Measurements from ENCODE around the gene HSP90B1.

HSP90B1 gene

GRCh38 chr12:103908877-103909276 is 21.3 kb upstream of the HSP90B1 start:
- Histone ChIP-seq H3K4me3 (ENCODE audit: insufficient read depth in 1 of 2, low read depth in 1 of 2, low read length in 2 of 2) (no peak overlapping the region), H3K18ac (ENCODE audit: low read depth in 1 of 2, low read length in 2 of 2) (peak overlapping the region in 1 of 2 experiments; percentile 60), H4K8ac (ENCODE audit: low read length) (no peak overlapping the region), H2BK15ac (ENCODE audit: low read depth, poor library complexity, severe bottlenecking) (no peak overlapping the region), H3K4ac (ENCODE audit: low read depth in 1 of 2, low read length in 2 of 2) (no peak overlapping the region), H4K91ac (ENCODE audit: low read length) (no peak overlapping the region), H3K14ac (ENCODE audit: low read length in 2 of 2) (no peak overlapping the region), H3K79me1 (replicated peaks; ENCODE audit: low read length, poor library complexity, severe bottlenecking) (no peaks in the 10 kb centered on the region), H2AFZ (ENCODE audit: low read depth, low read length) (no peak overlapping the region), H3K4me1 (ENCODE audit: control insufficient read depth, insufficient read depth, low read depth, low read length) (peaks cover 7% of the 10 kb centered on the region), H2BK12ac (ENCODE audit: low read length in 2 of 2) (no peak overlapping the region), H3K9me3 (ENCODE audit: control insufficient read depth, low read length) (no peaks in the 10 kb centered on the region), H3K4me2 (ENCODE audit: low read length, poor library complexity, severe bottlenecking) (no peak overlapping the region), H3K27ac (ENCODE audit: low read length, poor library complexity, severe bottlenecking) (peak overlapping the region; percentile 13), H2BK5ac (ENCODE audit: low read depth, low read length, poor library complexity, severe bottlenecking) (no peak overlapping the region), H2BK120ac (ENCODE audit: low read depth, low read length) (no peak overlapping the region), H3K36me3 (ENCODE audit: control insufficient read depth in 1 of 2, insufficient read depth in 2 of 2, low read depth in 1 of 2, low read length in 2 of 2) (no peaks in the 10 kb centered on the region), H3K9ac (ENCODE audit: low read length) (no peak overlapping the region), H2AK5ac (ENCODE audit: low read length, severe bottlenecking) (no peak overlapping the region), H3K27me3 (ENCODE audit: control insufficient read depth in 1 of 2, insufficient read depth in 1 of 2, low read length in 2 of 2) (no peaks in the 10 kb centered on the region), H3K23ac (ENCODE audit: low read length in 2 of 2) (no peak overlapping the region)
- peak; percentile 62 for DNase-seq
- WGBS = 1% methylated on average over 2 of the region's 2 CpGs

- Histone ChIP-seq H3K9ac (ENCODE audit: low read length) (no peak overlapping the region), H3K4me1 (ENCODE audit: control insufficient read depth, insufficient read depth, low read depth, low read length) (peaks cover 7% of the 10 kb centered on the region), H3K23ac (ENCODE audit: low read length in 2 of 2) (no peak overlapping the region), H2BK5ac (ENCODE audit: low read depth, low read length, poor library complexity, severe bottlenecking) (no peak overlapping the region), H3K4me2 (ENCODE audit: low read length, poor library complexity, severe bottlenecking) (no peak overlapping the region), H4K8ac (ENCODE audit: low read length) (no peak overlapping the region), H3K27me3 (ENCODE audit: control insufficient read depth in 1 of 2, insufficient read depth in 1 of 2, low read length in 2 of 2) (no peaks in the 10 kb centered on the region), H2BK15ac (ENCODE audit: low read depth, poor library complexity, severe bottlenecking) (no peak overlapping the region), H2AFZ (ENCODE audit: low read depth, low read length) (no peak overlapping the region), H2AK5ac (ENCODE audit: low read length, severe bottlenecking) (no peak overlapping the region), H3K18ac (ENCODE audit: low read depth in 1 of 2, low read length in 2 of 2) (no peak overlapping the region), H2BK120ac (ENCODE audit: low read depth, low read length) (no peak overlapping the region), H3K36me3 (ENCODE audit: control insufficient read depth in 1 of 2, insufficient read depth in 2 of 2, low read depth in 1 of 2, low read length in 2 of 2) (no peaks in the 10 kb centered on the region), H2BK12ac (ENCODE audit: low read length in 2 of 2) (no peak overlapping the region), H3K9me3 (ENCODE audit: control insufficient read depth, low read length) (no peaks in the 10 kb centered on the region), H3K79me1 (replicated peaks; ENCODE audit: low read length, poor library complexity, severe bottlenecking) (no peaks in the 10 kb centered on the region), H3K14ac (ENCODE audit: low read length in 2 of 2) (no peak overlapping the region), H4K91ac (ENCODE audit: low read length) (peak overlapping the region; percentile 57), H3K4me3 (ENCODE audit: insufficient read depth in 1 of 2, low read depth in 1 of 2, low read length in 2 of 2) (no peak overlapping the region), H3K27ac (ENCODE audit: low read length, poor library complexity, severe bottlenecking) (peak overlapping the region; percentile 13), H3K4ac (ENCODE audit: low read depth in 1 of 2, low read length in 2 of 2) (no peak overlapping the region)
- peak; percentile 29 for DNase-seq
- WGBS = 67% methylated on average over 1 of the region's 1 CpG
These were observed 20.4 kb upstream of the HSP90B1 start for GRCh38 chr12:103909811-103910210.

- Histone ChIP-seq H2AK5ac (ENCODE audit: low read length, severe bottlenecking) (no peak overlapping the region), H3K36me3 (ENCODE audit: control insufficient read depth in 1 of 2, insufficient read depth in 2 of 2, low read depth in 1 of 2, low read length in 2 of 2) (no peaks in the 10 kb centered on the region), H3K4ac (ENCODE audit: low read depth in 1 of 2, low read length in 2 of 2) (no peak overlapping the region), H3K4me2 (ENCODE audit: low read length, poor library complexity, severe bottlenecking) (no peak overlapping the region), H3K9me3 (ENCODE audit: control insufficient read depth, low read length) (peaks cover 9% of the 10 kb centered on the region), H3K79me1 (replicated peaks; ENCODE audit: low read length, poor library complexity, severe bottlenecking) (no peaks in the 10 kb centered on the region), H3K4me3 (ENCODE audit: insufficient read depth in 1 of 2, low read depth in 1 of 2, low read length in 2 of 2) (no peak overlapping the region), H3K27ac (ENCODE audit: low read length, poor library complexity, severe bottlenecking) (no peak overlapping the region), H3K27me3 (ENCODE audit: control insufficient read depth in 1 of 2, insufficient read depth in 1 of 2, low read length in 2 of 2) (no peaks in the 10 kb centered on the region), H3K4me1 (ENCODE audit: control insufficient read depth, insufficient read depth, low read depth, low read length) (peaks cover 7% of the 10 kb centered on the region), H3K14ac (ENCODE audit: low read length in 2 of 2) (no peak overlapping the region), H2BK12ac (ENCODE audit: low read length in 2 of 2) (no peak overlapping the region), H3K9ac (ENCODE audit: low read length) (no peak overlapping the region), H2AFZ (ENCODE audit: low read depth, low read length) (no peak overlapping the region), H2BK5ac (ENCODE audit: low read depth, low read length, poor library complexity, severe bottlenecking) (no peak overlapping the region), H3K23ac (ENCODE audit: low read length in 2 of 2) (no peak overlapping the region), H4K91ac (ENCODE audit: low read length) (no peak overlapping the region), H2BK15ac (ENCODE audit: low read depth, poor library complexity, severe bottlenecking) (no peak overlapping the region), H2BK120ac (ENCODE audit: low read depth, low read length) (no peak overlapping the region), H4K8ac (ENCODE audit: low read length) (no peak overlapping the region), H3K18ac (ENCODE audit: low read depth in 1 of 2, low read length in 2 of 2) (no peak overlapping the region)
- DNase-seq = no peak
- no CpG with 5 or more reads among the region's 1 CpG for WGBS
These were observed 18.1 kb upstream of the HSP90B1 start for GRCh38 chr12:103912069-103912468.

DNA sequence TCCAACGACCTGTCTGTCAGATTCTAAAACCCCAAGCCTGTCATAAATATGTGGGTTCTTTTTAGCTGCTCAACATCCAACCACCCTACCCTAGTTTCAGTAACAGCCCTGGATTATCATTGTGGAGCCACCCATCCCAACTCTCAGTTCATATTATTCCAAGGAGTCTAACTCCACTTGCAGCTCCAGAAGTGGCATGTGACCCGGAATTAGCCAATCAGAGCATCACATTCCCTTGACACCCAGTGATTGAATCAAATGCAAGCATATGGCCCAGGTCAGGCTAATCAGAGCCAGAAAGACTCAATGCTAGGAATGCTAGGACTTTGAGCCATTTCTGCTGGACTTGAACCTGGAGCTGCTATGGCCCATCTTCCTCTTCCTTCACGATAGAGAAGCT is 17.1 kb upstream of the HSP90B1 start:
- 81% methylated on average over 3 of the region's 3 CpGs for WGBS

More for the DNA sequence above, 17.1 kb upstream of the HSP90B1 start:
- no peak for DNase-seq
- peaks cover 7% of the 10 kb centered on the region for H3K4me1 ChIP-seq (ENCODE audit: control insufficient read depth, insufficient read depth, low read depth, low read length)
- no peak overlapping the region for H2AFZ ChIP-seq (ENCODE audit: low read depth, low read length)
- H2BK12ac ChIP-seq (ENCODE audit: low read length in 2 of 2) = no peak overlapping the region
- H3K4me2 ChIP-seq (ENCODE audit: low read length, poor library complexity, severe bottlenecking) = no peak overlapping the region
- no peaks in the 10 kb centered on the region for H3K79me1 ChIP-seq (replicated peaks; ENCODE audit: low read length, poor library complexity, severe bottlenecking)
- H4K8ac ChIP-seq (ENCODE audit: low read length) = no peak overlapping the region
- no peak overlapping the region for H2BK5ac ChIP-seq (ENCODE audit: low read depth, low read length, poor library complexity, severe bottlenecking)
- no peak overlapping the region for H3K23ac ChIP-seq (ENCODE audit: low read length in 2 of 2)
- H3K27me3 ChIP-seq (ENCODE audit: control insufficient read depth in 1 of 2, insufficient read depth in 1 of 2, low read length in 2 of 2) = no peaks in the 10 kb centered on the region
- no peaks in the 10 kb centered on the region for H3K36me3 ChIP-seq (ENCODE audit: control insufficient read depth in 1 of 2, insufficient read depth in 2 of 2, low read depth in 1 of 2, low read length in 2 of 2)
- no peak overlapping the region for H2BK120ac ChIP-seq (ENCODE audit: low read depth, low read length)
- H2AK5ac ChIP-seq (ENCODE audit: low read length, severe bottlenecking) = no peak overlapping the region
- H3K4ac ChIP-seq (ENCODE audit: low read depth in 1 of 2, low read length in 2 of 2) = no peak overlapping the region
- no peak overlapping the region for H4K91ac ChIP-seq (ENCODE audit: low read length)
- no peak overlapping the region for H3K18ac ChIP-seq (ENCODE audit: low read depth in 1 of 2, low read length in 2 of 2)
- H3K9me3 ChIP-seq (ENCODE audit: control insufficient read depth, low read length) = peaks cover 14% of the 10 kb centered on the region
- no peak overlapping the region for H3K4me3 ChIP-seq (ENCODE audit: insufficient read depth in 1 of 2, low read depth in 1 of 2, low read length in 2 of 2)
- no peak overlapping the region for H3K14ac ChIP-seq (ENCODE audit: low read length in 2 of 2)
- no peak overlapping the region for H2BK15ac ChIP-seq (ENCODE audit: low read depth, poor library complexity, severe bottlenecking)
- no peak overlapping the region for H3K27ac ChIP-seq (ENCODE audit: low read length, poor library complexity, severe bottlenecking)
- no peak overlapping the region for H3K9ac ChIP-seq (ENCODE audit: low read length)

All from mesenchymal stem cell (in vitro differentiated cells and primary cell).